Kidney glomerular epithelial cell (primary cell): Measurements from ENCODE around the gene STH.

ENCODE experiments used
- DNase-seq: peaks from one replicate; lab custom pipeline; 2025; lab: John Stamatoyannopoulos, UW

STH gene

DNA sequence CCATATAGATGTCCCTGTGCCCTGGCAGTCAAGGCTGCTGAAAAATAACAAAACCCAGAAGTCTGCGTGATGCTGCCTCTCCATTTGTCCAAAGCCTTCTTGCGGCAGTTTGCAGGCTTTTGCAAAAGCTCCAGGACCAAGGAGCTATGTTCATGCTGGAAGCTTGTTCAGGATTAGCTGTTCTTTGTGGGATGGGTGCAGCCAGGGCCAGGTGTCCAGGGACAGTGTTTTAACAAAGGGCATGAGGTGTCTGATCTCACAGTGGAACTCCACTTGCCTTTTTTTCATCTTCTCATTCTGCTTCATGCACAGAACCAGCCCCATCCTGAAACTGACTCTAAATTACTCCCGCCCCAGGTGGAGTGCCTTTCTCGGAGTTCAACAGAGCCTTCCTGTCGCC is 31.7 kb upstream of the STH start:
- DNase-seq: no peak

DNA sequence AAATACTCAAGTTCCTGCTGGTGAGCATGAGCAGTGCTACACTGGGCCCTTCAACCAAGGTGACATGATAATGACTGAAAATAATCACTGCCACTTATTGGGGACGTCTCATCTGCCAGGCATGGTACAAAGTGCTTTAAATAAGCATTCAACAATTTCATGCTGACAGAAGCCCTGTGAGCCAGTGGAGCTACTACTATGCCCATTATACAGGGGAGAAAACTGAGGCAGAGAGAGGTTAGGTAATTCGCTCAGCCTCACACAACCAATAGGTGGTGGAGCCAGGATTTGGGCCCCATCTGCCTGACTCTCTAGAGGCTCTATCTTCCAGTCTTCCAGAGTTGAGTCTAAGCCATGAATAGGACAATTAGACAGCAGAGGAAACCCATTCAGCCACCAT is 30.3 kb upstream of the STH start:
- no peak for DNase-seq

DNA sequence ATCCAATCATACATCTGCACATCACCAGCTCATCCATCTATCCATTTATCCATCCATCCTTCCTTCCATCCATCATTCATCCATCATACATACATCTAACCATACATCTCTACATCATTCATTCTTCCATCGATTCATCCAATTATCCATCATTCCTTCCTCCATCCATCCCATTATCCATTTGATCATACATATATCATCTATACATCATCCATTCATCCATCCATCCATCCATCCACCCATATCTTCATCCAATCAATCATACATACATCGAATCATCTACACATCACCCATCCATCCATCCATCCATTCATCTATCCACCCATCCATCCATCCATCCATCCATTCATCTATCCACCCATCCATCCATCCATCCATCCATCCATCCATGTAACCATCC is 29.3 kb upstream of the STH start:
- DNase-seq: no peak

DNA sequence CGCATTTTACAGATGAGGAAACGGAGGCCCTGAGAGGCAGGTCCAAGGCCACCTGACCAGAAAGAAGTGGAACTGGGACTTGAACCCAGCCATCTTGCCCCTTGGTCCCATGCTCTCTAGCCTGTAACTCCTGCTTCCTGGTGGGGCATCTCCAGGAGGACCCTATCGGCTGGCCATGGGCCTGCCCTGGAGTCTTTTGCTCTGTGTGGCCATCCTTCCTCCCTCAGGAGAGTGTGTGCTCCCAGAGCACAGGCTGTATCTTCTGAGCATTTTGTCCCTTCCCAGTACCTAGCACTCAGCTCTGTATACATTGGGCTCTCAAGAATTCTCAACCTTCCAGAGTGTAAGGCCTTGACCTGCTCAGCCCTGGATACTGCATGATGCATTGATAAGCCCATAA is 28.4 kb upstream of the STH start:
- no peak for DNase-seq

DNA sequence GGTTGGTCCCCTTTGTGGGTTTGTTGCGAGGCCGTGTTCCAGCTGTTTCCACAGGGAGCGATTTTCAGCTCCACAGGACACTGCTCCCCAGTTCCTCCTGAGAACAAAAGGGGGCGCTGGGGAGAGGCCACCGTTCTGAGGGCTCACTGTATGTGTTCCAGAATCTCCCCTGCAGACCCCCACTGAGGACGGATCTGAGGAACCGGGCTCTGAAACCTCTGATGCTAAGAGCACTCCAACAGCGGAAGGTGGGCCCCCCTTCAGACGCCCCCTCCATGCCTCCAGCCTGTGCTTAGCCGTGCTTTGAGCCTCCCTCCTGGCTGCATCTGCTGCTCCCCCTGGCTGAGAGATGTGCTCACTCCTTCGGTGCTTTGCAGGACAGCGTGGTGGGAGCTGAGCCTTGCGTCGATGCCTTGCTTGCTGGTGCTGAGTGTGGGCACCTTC is 27.3 kb upstream of the STH start:
- DNase-seq: no peak

DNA sequence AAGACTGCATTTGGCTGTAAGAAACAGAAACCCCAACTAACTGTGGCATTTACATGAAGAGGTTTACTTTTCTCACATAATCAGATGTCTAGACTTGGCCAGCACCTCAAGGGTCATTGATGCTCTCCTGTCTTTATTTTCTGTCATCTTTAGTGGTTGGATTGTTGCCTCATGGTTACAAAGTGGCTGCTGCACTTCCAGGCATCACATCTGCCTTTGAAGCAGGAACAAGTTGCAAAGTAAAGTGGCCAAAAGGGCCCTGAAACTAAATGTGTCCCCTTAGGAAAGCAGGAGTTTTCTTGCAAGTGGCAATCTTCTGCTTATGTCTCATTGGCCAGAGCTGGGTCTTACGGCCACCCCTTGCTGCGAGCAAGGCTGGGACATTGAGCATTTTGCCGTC is 26.5 kb upstream of the STH start:
- no peak for DNase-seq

DNA sequence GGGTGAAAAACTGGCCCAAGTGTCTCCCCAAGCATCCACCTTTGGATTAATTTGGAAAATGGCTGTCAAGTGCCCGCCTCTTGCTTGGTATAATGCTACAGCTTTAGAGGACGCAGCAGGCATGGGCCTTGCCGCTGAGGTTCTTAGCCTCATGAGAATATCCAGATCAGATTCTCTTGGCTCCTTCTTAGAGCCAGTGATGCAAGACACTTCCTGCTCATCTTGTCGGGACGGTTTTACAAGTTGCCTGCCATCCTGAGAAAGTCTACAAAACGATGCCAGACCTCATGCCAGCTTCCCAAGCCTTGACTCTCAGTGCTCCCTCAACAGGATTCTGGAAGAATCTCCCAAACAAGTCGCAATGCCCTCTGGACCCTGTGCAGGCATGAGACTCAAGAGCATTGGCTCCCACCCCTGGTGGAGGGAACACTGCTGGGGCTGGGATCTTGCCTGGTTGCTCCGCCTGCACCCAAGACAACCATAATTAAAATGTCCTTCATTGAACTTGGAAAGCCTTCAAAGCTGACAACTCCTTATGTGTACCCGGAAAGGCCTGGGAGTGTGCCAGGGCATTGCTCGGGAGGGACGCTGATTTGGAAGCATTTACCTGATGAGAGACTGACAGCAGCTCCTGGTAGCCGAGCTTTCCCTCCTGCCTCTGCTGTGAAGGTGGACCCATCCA is 25.8 kb upstream of the STH start:
- DNase-seq: no peak

DNA sequence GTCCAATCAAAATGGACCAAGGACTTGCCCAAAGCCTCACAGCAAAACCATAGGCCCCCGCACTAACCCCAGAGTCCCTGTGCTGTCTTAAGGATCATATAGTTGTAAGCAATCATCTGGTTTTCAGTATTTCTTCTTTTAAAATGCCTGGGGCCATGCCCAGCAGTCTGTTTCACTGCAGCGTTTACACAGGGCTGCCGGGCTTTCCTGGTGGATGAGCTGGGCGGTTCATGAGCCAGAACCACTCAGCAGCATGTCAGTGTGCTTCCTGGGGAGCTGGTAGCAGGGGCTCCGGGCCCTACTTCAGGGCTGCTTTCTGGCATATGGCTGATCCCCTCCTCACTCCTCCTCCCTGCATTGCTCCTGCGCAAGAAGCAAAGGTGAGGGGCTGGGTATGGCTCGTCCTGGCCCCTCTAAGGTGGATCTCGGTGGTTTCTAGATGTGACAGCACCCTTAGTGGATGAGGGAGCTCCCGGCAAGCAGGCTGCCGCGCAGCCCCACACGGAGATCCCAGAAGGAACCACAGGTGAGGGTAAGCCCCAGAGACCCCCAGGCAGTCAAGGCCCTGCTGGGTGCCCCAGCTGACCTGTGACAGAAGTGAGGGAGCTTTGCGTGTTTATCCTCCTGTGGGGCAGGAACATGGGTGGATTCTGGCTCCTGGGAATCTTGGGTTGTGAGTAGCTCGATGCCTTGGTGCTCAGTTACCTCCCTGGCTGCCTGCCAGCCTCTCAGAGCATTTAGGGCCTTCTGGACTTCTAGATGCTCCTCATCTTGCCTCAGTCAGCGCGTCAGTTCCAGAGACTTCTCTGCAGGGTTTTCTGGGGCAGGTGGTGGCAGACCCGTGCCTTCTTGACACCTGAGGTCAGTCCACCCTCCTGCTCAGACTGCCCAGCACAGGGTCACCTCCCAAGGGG is 24.8 kb upstream of the STH start:
- DNase-seq: no peak

DNA sequence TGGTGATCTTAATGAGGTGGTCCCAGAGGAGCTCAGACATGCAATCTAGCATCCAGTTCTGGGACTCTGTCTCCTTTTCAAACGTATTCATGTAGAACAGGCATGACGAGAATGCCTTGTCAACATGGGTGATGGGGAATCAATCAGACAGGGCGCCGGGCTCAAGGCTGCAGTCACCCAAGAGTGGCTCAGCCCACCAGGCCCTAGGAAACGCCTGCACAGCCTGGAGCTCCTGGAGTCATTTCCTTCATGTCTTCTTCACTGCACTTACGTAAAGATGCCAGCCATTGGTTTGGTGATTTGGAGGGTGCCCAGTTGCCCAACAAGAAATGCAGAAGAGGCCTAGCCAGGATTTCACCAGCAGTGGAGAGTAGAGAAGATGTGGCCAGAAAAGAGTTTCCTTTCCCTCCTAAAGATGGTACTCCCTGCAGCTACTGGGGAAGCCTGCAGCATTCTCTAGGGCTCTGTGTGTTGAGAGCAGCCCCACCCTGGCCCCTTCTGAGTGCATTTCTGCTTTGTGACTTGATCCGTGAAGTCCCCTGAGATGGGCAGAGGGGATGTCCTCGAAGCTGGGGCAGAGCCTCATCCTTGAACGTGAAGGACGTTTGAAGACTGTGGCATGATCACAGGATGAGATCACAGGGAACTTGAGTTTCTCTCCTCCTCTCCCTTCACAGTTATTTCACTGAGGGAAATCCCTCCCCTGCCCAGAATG is 24.0 kb upstream of the STH start:
- DNase-seq: no peak

DNA sequence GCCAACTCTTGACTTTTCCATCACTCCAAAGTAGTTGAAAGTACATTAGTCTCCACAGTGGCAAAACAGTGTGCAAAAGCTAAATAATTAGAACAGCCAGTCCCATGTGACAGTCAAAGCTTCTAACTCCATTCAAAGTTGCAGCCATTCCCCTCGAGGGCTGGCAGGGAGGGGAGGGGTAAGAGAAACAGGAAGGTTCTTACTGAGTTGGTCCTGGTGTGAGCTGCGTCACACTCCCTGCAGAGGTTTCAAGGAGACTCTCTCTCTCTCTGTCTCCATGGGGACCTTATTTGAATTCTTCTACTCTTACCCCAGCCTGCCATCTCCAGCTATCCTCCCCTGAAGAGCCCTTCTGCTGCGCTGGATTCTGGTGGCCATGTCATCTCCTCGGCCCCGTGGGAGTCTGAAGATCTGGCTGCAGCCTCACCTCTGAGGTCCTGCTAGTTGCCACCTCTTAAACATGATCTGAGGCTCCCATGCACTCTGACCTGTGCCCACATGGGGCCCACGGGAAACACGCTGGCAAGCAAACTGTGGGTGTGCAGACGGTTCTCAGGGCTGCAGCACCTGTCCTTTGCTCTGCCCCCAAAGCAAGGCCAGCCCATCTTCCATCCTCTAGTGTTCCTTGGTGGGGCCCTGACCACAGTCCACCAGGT is 23.3 kb upstream of the STH start:
- DNase-seq: no peak

DNA sequence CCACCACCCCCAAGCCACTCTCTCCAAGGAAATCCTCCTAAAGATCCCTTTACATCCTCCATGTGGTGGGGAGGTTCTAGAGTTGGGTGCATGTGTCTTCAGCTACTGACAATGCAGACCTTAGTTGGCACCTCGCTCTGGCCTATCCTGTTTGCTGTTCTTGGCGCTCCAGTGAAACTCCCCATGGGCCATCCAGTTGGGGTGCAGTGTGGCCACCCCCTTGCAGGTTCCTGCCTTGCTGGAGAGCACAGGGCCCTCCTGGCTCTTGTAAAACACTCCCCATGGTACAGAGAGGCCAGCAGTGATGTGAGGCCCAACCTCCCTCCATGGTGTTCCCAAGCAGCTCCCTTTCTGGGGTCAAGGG is 22.7 kb upstream of the STH start:
- DNase-seq: no peak

DNA sequence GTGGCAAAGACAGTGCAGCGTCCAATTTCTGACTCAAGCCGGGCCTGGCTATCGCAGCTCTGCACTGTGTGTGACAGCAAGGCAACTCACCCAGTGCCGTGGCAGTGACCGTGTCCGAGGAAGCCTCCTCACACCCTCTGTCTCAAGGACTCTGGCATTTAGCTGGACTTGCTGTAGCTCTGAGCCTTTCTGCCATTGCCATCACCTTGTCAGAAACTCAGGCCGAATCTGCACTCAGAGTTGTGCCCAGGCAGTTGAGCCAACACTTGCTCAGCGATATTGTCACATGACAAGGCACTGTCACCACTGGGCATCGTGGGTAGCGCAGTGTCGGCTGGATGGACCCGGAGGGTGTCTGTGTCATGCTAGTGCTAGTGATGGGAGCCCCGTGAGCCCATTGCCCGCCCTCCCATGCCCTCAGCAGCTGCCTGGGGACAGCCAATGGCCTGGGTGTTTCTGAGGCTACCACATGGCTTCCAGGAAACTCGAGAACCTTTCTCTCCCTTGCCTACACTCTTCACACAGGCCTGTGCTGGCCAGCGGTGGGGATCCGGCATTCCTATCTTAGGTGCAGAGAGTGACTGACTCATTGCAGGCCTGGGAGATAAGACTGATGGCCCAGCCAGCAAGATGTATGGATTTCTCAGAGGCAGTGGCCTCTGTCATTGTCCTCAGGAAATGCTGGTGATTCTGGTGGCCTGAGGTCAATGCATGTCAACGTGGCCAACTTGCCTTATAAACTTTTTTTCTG is 22.1 kb upstream of the STH start:
- DNase-seq: no peak

DNA sequence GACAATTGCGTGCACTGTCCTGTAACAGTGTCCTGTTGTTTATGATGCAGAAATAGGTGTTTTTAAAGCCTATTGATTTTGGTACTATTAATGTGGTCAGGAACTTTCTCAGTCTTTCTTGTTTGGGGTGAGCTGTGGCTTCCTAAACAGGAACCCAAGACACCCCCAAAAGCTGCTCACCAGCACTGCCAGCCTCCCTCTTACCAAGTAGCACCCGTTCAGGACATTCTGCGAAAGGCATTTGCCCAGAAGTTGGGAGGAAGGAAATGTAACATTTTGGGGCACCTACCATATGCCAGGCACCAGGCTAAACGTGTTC is 21.6 kb upstream of the STH start:
- no peak for DNase-seq

DNA sequence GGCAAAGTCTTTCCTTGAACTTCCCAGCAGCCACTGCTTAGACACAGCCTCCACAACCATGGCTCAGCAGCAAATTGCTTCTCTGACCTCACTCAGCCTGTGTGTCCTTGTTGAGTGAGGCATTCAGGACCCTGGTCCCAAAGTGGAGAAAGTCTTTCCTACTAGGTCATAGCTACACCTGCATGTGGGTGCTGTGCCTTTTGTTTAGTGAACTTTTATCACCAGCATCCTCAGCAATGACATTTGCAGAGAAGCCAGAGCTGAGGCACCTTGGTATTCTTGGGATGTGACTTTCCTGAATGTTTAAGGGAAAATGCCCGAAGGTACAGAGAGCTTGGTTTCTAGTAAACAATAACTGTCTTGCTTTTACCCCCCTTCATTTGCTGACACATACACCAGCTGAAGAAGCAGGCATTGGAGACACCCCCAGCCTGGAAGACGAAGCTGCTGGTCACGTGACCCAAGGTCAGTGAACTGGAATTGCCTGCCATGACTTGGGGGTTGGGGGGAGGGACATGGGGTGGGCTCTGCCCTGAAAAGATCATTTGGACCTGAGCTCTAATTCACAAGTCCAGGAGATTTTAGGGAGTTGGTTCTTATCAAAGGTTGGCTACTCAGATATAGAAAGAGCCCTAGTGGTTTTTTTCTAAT is 20.9 kb upstream of the STH start:
- no peak for DNase-seq

DNA sequence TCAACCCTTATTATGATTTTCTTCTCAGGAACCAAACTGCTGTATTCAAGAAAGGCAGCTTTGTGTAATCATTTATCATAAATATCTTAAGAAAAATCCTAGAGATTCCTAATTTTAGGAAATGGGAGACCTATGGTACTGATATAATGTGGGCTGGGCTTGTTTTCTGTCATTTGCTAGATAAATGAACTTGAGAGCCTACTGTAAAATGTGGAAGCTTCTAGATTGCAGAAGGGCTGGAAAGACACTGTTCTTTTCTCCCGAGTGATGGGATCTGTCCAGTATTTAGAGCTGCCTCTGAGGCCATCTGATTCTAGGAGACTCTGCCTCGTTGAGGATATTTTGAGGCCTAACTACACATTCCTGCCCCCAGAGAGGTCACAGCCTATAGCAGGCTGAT is 19.9 kb upstream of the STH start:
- no peak for DNase-seq

DNA sequence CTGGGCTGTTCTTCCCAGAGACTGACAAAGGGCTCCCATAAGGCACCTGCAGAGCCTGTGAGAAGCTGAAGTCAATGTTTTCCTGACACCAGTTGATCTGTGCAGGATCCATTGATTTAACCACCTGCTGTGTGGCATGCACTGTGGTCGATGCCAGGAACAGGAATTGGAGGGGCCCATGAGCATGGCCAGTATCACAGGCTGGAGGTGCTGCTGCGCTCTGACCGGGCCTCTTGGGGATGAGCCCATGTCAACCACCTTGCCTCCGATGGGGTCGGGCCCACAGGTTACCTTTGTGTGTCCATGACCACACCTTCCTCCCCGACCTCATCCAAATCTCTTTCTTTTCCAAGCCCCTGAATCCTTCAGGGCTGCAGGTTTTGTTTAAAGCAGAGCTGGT is 18.2 kb upstream of the STH start:
- DNase-seq: no peak

DNA sequence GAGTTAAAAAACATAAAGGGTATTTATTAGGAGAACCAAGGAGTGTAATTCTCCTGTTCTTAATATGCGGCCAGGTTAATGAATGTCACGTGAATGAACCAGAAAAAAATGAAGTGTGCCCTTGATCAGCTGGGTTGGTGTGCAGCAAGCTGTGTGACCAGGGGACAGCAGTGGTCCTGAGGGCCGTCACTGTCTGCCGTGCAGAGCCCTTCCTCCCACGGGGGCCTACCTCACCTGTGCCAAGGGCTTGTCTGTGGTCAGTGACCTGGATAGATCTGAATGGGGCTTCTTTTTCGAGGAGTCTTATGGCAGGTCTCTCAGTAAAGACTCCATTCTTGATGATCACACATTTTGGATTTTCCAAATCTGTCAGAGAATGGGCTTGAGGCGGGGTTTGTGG is 17.7 kb upstream of the STH start:
- no peak for DNase-seq

DNA sequence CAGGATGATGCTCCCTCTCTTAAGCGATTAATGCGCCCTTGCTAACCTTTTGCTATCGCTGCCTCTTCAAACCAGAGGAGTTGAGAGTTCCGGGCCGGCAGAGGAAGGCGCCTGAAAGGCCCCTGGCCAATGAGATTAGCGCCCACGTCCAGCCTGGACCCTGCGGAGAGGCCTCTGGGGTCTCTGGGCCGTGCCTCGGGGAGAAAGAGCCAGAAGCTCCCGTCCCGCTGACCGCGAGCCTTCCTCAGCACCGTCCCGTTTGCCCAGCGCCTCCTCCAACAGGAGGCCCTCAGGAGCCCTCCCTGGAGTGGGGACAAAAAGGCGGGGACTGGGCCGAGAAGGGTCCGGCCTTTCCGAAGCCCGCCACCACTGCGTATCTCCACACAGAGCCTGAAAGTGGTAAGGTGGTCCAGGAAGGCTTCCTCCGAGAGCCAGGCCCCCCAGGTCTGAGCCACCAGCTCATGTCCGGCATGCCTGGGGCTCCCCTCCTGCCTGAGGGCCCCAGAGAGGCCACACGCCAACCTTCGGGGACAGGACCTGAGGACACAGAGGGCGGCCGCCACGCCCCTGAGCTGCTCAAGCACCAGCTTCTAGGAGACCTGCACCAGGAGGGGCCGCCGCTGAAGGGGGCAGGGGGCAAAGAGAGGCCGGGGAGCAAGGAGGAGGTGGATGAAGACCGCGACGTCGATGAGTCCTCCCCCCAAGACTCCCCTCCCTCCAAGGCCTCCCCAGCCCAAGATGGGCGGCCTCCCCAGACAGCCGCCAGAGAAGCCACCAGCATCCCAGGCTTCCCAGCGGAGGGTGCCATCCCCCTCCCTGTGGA is 16.0 kb upstream of the STH start:
- DNase-seq: no peak

DNA sequence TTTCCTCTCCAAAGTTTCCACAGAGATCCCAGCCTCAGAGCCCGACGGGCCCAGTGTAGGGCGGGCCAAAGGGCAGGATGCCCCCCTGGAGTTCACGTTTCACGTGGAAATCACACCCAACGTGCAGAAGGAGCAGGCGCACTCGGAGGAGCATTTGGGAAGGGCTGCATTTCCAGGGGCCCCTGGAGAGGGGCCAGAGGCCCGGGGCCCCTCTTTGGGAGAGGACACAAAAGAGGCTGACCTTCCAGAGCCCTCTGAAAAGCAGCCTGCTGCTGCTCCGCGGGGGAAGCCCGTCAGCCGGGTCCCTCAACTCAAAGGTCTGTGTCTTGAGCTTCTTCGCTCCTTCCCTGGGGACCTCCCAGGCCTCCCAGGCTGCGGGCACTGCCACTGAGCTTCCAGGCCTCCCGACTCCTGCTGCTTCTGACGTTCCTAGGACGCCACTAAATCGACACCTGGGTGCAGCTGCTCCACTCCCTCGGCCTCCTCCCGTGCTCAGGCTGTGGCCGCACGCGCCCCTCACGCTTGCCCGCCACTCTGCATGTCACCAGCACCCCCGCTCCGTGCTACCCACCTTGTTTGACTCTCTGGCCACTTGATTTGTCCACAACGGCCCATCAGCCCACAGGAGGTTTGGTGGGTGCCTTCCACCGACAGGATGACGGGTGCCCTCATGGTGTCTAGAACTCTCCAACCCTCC is 15.3 kb upstream of the STH start:
- DNase-seq: no peak

DNA sequence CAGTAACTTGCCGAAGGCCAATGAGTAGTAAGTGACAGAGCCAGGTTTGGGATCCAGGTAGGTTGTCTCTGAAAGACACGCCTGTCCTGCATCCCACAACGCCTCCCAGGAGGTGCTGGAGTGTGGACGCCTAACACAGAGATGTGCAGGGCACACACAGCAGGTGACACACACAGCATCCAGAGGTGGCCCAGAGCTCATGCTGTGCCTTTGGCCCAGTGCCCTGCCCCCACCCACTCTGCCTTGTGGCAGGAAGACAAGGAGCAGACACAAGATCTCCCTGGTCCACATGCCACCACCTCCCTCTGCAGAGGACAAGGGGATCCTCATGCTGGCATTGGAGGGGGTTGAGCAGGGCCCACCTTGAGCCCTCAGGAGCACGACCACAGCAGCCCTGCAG is 14.7 kb upstream of the STH start:
- DNase-seq: no peak
